Kidney epithelial cell (primary cell): ENCODE results near the gene DCDC2. TPM values are rescaled to one million over a fixed set of nuclear protein-coding genes. Genes with fewer than 3 reads are reported as not detected.
"Not testable (repeated sequence)": the region's sequence is repeated elsewhere in the genome, so short reads cannot be mapped to it uniquely, and the experiment has no call there.

Experiments
- DNase-seq: peaks from one replicate; pipeline ENCODE4 v3.0.0-alpha.2; 2010; ENCODE audit warnings: low read depth
- H3K27me3 ChIP-seq: 2 replicates; pipeline ENCODE4 v1.6.0; 2011; ENCODE audit warnings: low read length; ENCODE audit not compliant: control insufficient read depth, insufficient read depth
- H3K36me3 ChIP-seq: 2 replicates; pipeline ENCODE4 v1.5.1; 2011; ENCODE audit warnings: low read length; ENCODE audit not compliant: control insufficient read depth, insufficient read depth
- H3K4me3 ChIP-seq: 2 replicates; pipeline ENCODE4 v1.5.1; 2011; ENCODE audit warnings: low read depth, mild to moderate bottlenecking, control low read depth, low read length
- CTCF ChIP-seq: IDR thresholded peaks from 2 replicates; pipeline ENCODE4 v1.5.1; 2011; ENCODE audit warnings: mild to moderate bottlenecking, moderate library complexity, low read length, control low read depth, inconsistent platforms; ENCODE audit not compliant: insufficient read depth, poor library complexity, severe bottlenecking
- total RNA-seq: library from RNA; depleted of rRNA; stranded (reverse); fragments of >200 nt; gene quantifications from 2 replicates; pipeline ENCODE4 v1.2.3, GENCODE V29; 2015

DCDC2 gene
- total RNA-seq, 1 donor from 2014 or later: 43.9 TPM

GRCh38 chr6:24214984-24215383 is 142.9 kb downstream of the DCDC2 start:
- Histone ChIP-seq H3K4me3 (no peak overlapping the region), H3K27me3 (no peaks in the 10 kb centered on the region), H3K36me3 (peaks cover 3% of the 10 kb centered on the region)
- TF ChIP-seq CTCF: no peak
- DNase-seq: no peak

GRCh38 chr6:24207413-24207812 is 150.4 kb downstream of the DCDC2 start:
- no peak for DNase-seq
- no peak overlapping the region for H3K4me3 ChIP-seq
- TF ChIP-seq CTCF: no peak
- H3K36me3 ChIP-seq: peaks cover 2% of the 10 kb centered on the region
- H3K27me3 ChIP-seq: no peaks in the 10 kb centered on the region

- Histone ChIP-seq H3K36me3 (no peaks in the 10 kb centered on the region), H3K4me3 (no peak overlapping the region), H3K27me3 (no peaks in the 10 kb centered on the region)
- TF ChIP-seq CTCF: peak; percentile 44
- DNase-seq: no peak
Observed at GRCh38 chr6:24205020-24205492, 152.8 kb downstream of the DCDC2 start.

- not testable (repeated sequence) for H3K4me3 ChIP-seq, H3K27me3 ChIP-seq, H3K36me3 ChIP-seq, DNase-seq
Observed at GRCh38 chr6:24204113-24204512, 153.7 kb downstream of the DCDC2 start.

- peaks cover 1% of the 10 kb centered on the region for H3K36me3 ChIP-seq
- no peak for TF ChIP-seq CTCF
Observed at GRCh38 chr6:24197892-24198291, 160.0 kb downstream of the DCDC2 start.

GRCh38 chr6:24195836-24196597 is 161.8 kb downstream of the DCDC2 start:
- Histone ChIP-seq H3K27me3 (no peaks in the 10 kb centered on the region), H3K4me3 (no peak overlapping the region), H3K36me3 (peaks cover 1% of the 10 kb centered on the region)
- TF ChIP-seq CTCF: no peak
- no peak for DNase-seq

More at GRCh38 chr6:24197892-24198291, 160.0 kb downstream of the DCDC2 start:
- no peak for DNase-seq
- H3K27me3 ChIP-seq: no peaks in the 10 kb centered on the region
- H3K4me3 ChIP-seq: no peak overlapping the region
